HG03558 (cell line): ENCODE data around the gene PRDX3.
A peak's percentile ranks its signal among the peaks of the same experiment; 100 is the strongest.

Experiments used
- ATAC-seq: cut with Tn5 transposase; IDR thresholded peaks from one replicate; pipeline ENCODE4 v1.9.1; 2021; ENCODE audit warnings: moderate number of reproducible peaks; ENCODE audit not compliant: unreplicated experiment; ENCODE audit errors: extremely low read depth

The PRDX3 gene

DNA sequence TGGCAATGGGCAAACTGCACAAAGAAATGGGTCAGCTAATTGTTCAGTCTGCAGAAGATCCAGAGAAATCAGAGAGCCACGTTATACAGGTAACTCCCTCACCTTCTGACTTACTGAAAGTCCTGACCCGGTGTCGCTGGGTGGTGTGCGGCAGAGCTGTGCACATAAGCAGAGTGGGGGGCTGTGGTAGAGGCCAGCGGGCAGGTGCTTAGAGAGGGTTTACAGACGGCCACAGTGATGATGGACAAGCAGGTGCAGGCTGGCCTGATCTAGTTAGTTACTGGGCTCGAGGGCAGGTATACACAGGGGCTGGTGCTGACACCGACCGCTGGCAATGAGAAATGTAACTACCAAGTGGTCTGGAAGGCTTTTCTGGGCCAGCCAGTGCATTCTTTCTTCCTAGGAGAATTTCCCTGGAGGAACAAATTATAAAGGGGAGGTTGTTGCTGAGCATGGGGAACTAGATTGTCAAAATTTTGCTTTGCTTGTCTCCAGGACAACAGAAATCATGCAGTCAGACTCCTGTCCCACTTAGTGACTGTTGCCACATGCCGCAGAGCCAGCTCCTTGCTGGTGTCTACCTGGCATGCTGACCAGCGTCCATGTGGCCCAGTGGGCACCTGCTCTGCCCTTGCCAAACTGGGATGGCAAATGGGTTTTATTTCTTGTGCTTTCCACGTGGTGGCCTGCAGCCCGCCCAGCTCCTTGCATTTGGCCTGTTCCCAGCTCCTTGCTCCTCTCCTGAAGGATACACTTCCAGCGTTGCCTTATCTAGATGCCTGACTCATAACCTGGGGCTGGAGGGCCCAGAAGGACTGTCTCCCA lies 45.9 kb downstream of the PRDX3 start:
- no peak for ATAC-seq

DNA sequence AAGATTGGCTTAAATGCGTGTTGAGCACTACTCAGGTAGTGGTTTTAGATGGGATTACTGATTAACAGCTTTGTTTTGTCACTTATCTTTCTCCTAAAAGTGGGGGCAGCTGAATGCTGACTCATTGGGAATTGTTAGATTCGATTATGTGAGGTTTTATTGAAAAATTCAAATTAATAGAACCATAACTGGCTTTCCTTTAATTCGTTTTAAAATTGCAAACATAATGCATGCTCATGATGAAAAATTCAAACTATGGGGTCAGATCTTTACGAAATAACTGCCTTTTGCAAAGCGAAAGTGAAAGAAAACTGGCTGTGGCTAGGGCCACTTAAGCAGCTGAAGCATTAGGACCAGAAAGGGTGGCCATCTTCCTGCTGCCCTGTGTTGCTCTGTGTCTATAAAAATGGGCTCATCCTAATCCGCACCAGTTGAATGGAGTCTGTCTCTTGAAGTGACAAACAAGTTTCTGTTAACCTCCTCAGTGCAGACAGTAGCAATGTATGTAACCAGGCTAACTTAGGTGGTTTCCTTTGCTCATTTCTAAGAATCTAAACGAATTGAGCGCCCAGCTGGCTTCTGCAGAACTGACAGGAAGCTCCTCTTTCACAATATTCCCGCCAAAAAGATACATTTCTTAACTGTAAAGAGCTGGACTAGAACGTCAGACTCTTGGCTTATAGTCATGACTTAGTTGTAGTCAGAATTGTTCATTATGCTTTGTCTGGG lies 46.9 kb downstream of the PRDX3 start:
- ATAC-seq: peak; percentile 43

DNA sequence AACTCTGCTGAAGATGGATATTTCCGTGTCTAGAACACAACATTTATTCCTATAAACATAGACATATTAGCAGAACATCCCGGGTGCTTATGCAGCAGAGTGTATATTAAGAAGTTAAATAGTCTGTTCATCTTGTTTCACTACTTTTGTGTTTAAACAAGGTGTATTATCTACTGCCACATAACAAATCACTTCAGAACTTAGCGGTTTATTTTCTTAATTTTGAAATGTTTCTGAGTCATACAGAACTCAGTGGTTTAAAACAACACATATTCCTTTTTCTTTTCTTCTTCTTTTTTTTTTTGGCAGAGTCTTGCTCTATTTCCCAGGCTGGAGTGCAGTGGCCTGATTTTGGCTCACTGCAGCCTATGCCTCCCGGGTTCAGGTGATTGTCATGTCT lies 48.9 kb downstream of the PRDX3 start:
- ATAC-seq: no peak

DNA sequence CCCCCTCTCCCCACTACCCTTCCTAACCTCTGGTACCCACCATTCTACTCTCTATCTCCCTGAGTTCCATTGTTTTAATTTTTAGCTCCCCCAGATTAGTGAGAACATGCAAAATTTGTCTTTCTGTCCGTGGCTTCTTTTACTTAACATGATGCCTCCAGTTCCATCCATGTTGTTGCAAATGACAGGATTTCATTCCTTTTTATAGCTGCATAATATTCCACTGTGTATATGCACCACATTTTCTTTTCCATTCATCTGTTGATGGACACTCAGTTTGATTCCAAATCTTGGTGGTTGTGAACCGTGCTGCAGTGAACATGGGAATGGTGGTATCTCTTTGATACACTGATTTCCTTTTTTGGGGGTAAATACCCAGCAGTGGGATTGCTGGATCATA lies 52.7 kb downstream of the PRDX3 start:
- no peak for ATAC-seq

DNA sequence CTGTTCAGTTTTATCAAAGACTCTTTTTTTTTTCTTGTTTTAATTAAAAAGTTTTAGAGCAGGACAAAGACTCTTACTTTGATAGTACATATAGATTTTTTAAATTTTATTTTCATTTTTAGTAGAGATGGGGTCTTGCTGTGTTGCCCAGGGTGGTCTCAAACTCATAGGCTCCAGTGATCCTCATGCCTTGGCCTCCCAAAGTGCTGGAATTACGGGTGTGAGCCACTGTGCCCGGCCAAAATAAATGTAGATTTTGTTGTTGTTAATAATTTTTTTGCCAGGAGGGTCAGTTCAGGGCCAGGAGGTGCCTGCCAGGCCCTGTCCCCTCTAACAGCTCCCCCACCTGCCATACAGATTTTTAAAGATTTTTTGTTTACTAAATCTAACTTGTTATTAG lies 57.7 kb downstream of the PRDX3 start:
- ATAC-seq: no peak

DNA sequence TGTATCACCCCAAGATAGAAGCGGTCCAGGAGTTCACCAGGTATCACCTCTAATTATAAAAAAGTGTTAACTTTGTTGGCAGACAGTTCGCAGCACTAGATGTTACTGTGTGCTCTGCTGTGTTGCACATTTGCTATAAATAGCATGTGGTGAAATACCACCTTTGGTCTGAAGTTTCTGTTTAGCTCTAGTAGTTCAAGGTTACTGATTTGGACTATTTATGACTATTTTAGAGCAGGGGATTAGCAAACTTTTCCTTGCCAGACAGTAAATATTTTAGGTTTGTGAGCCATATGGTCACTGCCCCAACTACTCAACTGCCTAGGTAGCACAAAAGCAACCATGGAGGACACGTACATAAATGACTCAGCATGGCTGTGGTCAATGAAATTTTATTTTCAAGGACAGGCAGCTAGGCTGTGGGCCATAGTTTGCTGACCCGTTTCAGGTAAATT lies 58.2 kb downstream of the PRDX3 start:
- peak; percentile 92 for ATAC-seq

DNA sequence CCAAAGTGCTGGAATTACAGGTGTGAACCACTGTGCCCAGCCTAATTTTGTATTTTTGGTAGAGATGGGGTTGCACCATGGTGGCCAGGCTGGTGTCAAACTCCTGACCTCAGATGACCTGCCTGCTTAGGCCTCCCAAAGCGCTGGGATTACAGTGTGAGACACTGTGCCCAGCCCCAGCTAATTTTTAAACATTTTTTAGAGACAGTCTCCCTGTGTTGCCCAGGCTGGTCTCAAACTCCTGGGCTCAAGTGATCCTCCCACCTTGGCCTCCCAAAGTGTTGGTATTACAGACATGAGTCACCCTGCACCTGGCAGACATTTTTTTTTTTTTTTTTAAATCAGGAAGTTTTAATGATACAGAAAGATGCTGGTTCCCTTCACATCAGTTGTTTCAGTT lies 59.2 kb downstream of the PRDX3 start:
- no peak for ATAC-seq

DNA sequence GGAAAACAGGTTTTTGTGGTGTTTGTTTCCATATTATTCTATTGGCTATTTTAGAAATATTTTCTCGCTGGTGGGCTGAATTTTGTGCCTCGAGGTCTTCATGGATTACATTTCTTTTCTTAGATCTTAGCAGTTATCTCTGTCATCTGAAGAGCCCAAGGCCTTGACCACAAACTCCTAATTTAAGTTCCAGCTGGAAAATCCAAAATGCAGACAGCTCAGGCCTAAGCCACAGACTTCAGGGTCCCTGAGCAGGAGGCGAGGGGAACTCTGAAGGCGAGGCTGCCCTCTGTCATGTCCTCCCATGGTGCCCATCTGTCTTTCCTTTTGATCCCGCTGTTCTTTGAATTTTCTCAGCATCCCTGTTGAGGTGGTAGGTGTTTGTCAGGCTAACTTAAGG lies 60.4 kb downstream of the PRDX3 start:
- no peak for ATAC-seq
